GM23338 (cell line): ENCODE results near the gene TRIM68. TPM values are rescaled to one million over a fixed set of nuclear protein-coding genes. Genes with fewer than 3 reads are reported as not detected.

Experiments
- ATAC-seq: fragments of 200-7000 bp; cut with Tn5 transposase; 3 replicates; pipeline ENCODE4 v1.9.1; 2020
- DNase-seq: peaks from one replicate; pipeline ENCODE4 v3.0.0-alpha.2; 2015; ENCODE audit warnings: low spot score
- H2AFZ ChIP-seq: fragments of 200-600 bp; sonication (generic); 2 replicates; pipeline ENCODE4 v1.8.0; 2016; ENCODE audit warnings: antibody characterized with exemption, mild to moderate bottlenecking, moderate library complexity
- H3F3A ChIP-seq: fragments of 200-600 bp; sonication (generic); replicated peaks from 2 replicates; pipeline ENCODE4 v1.8.0; 2017; ENCODE audit warnings: antibody characterized with exemption, mixed run types, low read depth
- H3K27ac ChIP-seq: fragments of 200-600 bp; sonication (generic); 2 replicates; pipeline ENCODE4 v1.6.1; 2016; ENCODE audit warnings: low read depth
- H3K27me3 ChIP-seq: fragments of 200-600 bp; sonication (generic); 2 replicates; pipeline ENCODE4 v1.8.0; 2016; ENCODE audit warnings: mild to moderate bottlenecking, mixed run types, moderate library complexity; ENCODE audit not compliant: insufficient read depth
- H3K36me3 ChIP-seq: fragments of 200-600 bp; sonication (generic); 2 replicates; pipeline ENCODE4 v1.8.0; 2016; ENCODE audit warnings: mild to moderate bottlenecking; ENCODE audit not compliant: insufficient read depth
- H3K4me1 ChIP-seq: fragments of 200-600 bp; sonication (generic); 2 replicates; pipeline ENCODE4 v1.8.0; 2016; ENCODE audit warnings: mild to moderate bottlenecking, moderate library complexity; ENCODE audit not compliant: insufficient read depth
- H3K4me2 ChIP-seq: fragments of 200-600 bp; sonication (generic); 2 replicates; pipeline ENCODE4 v1.7.1; 2017; ENCODE audit warnings: mixed run types
- H3K4me3 ChIP-seq: fragments of 200-600 bp; sonication (generic); 2 replicates; pipeline ENCODE4 v1.6.1; 2016; ENCODE audit warnings: mixed run types
- H3K79me2 ChIP-seq: fragments of 200-600 bp; sonication (generic); replicated peaks from 2 replicates; pipeline ENCODE4 v1.8.0; 2017; ENCODE audit warnings: mild to moderate bottlenecking; ENCODE audit not compliant: insufficient read depth
- H3K9me2 ChIP-seq: fragments of 200-600 bp; sonication (generic); 2 replicates; pipeline ENCODE4 v1.8.0; 2017; ENCODE audit not compliant: insufficient read depth
- H4K20me1 ChIP-seq: fragments of 200-600 bp; sonication (generic); replicated peaks from 2 replicates; pipeline ENCODE4 v1.8.0; 2017; ENCODE audit warnings: mild to moderate bottlenecking; ENCODE audit not compliant: insufficient read depth
- H3K27ac Mint-ChIP-seq: 2 replicates; pipeline ENCODE4 v1.8.0; 2020; ENCODE audit warnings: inconsistent platforms, mild to moderate bottlenecking, moderate library complexity, mixed read lengths
- H3K27me3 Mint-ChIP-seq: 3 replicates; pipeline ENCODE4 v1.8.0; 2022; ENCODE audit warnings: low read depth, mild to moderate bottlenecking, moderate library complexity, mixed read lengths, inconsistent platforms; ENCODE audit not compliant: insufficient read depth, poor library complexity
- H3K36me3 Mint-ChIP-seq: 3 replicates; pipeline ENCODE4 v1.8.0; 2021; ENCODE audit warnings: low read depth, mild to moderate bottlenecking, inconsistent platforms, moderate library complexity, mixed read lengths
- H3K4me1 Mint-ChIP-seq: 3 replicates; pipeline ENCODE4 v1.8.0; 2020; ENCODE audit warnings: mild to moderate bottlenecking, inconsistent platforms, mixed read lengths
- H3K4me3 Mint-ChIP-seq: 3 replicates; pipeline ENCODE4 v1.8.0; 2021; ENCODE audit warnings: moderate library complexity, mild to moderate bottlenecking, inconsistent platforms, mixed read lengths
- H3K9me3 Mint-ChIP-seq: 3 replicates; pipeline ENCODE4 v1.8.0; 2020; ENCODE audit warnings: moderate library complexity, mild to moderate bottlenecking, inconsistent platforms, mixed read lengths
- CREB1 ChIP-seq: fragments of 250-450 bp; sonication (Bioruptor Pico); IDR thresholded peaks from 2 replicates; pipeline ENCODE4 v1.5.0; 2020; ENCODE audit warnings: low read depth, mild to moderate bottlenecking, moderate library complexity
- EZH2phosphoT487 ChIP-seq: fragments of 200-600 bp; sonication (generic); IDR thresholded peaks from one replicate; pipeline ENCODE4 v1.8.1; 2018; ENCODE audit warnings: antibody characterized with exemption; ENCODE audit not compliant: unreplicated experiment
- JUNB ChIP-seq: IDR thresholded peaks from one replicate; pipeline ENCODE4 v1.6.1; 2016; ENCODE audit warnings: antibody characterized with exemption; ENCODE audit not compliant: unreplicated experiment
- NANOG ChIP-seq: IDR thresholded peaks from 2 replicates; pipeline ENCODE4 v1.6.1; 2016; ENCODE audit warnings: antibody characterized with exemption, borderline replicate concordance
- POLR2AphosphoS5 ChIP-seq: IDR thresholded peaks from 2 replicates; pipeline ENCODE4 v1.6.1; 2016; ENCODE audit warnings: antibody characterized with exemption, low read depth
- STAT1 ChIP-seq: IDR thresholded peaks from one replicate; pipeline ENCODE4 v1.6.1; 2016; ENCODE audit warnings: antibody characterized with exemption; ENCODE audit not compliant: unreplicated experiment
- ZNF114 ChIP-seq: fragments of 250-450 bp; sonication (Bioruptor Pico); IDR thresholded peaks from 2 replicates; pipeline ENCODE4 v1.5.0; 2020; ENCODE audit warnings: mild to moderate bottlenecking, moderate library complexity
- ZNF331 ChIP-seq: fragments of 250-450 bp; sonication (Bioruptor Pico); IDR thresholded peaks from 2 replicates; pipeline ENCODE4 v1.5.0; 2020; ENCODE audit warnings: low read depth, mild to moderate bottlenecking, moderate library complexity
- polyA plus RNA-seq: library from polyadenylated mRNA; unstranded; fragments of >200 nt; fragmentation: Nextera tagmentation; extraction: Ambion mirVana; gene quantifications from 2 replicates; pipeline ENCODE4 v1.2.1, GENCODE V29; 2016
- total RNA-seq: library from RNA; depleted of rRNA; stranded (reverse); fragments of >200 nt; shearing (Covaris generic); gene quantifications from 2 replicates; pipeline ENCODE4 v1.2.3, GENCODE V29; 2014
- TF ChIP-seq, protein P1 (sequence below): fragments of 250-450 bp; sonication (Bioruptor Pico); IDR thresholded peaks from 2 replicates; pipeline ENCODE4 v1.5.0; 2020; ENCODE audit warnings: mild to moderate bottlenecking, moderate library complexity
- TF ChIP-seq, protein P2 (sequence below): IDR thresholded peaks from 2 replicates; pipeline ENCODE4 v1.6.1; 2016; ENCODE audit warnings: antibody characterized with exemption

TRIM68 gene
- total and polyA plus RNA-seq, 2 experiments from 2014 or later = 1.6 to 5.7 TPM

DNA sequence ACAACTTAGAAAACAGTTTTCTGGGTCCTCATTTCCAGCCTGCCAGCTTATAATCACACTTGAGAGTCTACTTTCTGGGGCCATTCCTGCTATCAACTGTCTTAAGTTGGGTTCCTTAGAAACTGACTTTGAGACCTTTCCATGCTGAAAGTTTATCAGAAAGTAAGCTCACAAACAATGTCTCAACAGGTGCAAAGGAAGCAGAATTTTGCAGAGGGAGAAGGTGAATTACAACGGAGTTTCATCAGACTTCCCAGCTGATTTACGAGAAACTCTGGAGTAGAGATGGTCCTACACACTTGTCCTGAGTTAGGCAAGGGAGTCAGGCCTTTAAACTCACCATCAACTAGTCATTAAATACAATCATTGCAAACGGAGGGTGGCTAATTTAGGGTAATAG is 31.2 kb downstream of the TRIM68 start (continued):
- TF ChIP-seq, protein P1, sequence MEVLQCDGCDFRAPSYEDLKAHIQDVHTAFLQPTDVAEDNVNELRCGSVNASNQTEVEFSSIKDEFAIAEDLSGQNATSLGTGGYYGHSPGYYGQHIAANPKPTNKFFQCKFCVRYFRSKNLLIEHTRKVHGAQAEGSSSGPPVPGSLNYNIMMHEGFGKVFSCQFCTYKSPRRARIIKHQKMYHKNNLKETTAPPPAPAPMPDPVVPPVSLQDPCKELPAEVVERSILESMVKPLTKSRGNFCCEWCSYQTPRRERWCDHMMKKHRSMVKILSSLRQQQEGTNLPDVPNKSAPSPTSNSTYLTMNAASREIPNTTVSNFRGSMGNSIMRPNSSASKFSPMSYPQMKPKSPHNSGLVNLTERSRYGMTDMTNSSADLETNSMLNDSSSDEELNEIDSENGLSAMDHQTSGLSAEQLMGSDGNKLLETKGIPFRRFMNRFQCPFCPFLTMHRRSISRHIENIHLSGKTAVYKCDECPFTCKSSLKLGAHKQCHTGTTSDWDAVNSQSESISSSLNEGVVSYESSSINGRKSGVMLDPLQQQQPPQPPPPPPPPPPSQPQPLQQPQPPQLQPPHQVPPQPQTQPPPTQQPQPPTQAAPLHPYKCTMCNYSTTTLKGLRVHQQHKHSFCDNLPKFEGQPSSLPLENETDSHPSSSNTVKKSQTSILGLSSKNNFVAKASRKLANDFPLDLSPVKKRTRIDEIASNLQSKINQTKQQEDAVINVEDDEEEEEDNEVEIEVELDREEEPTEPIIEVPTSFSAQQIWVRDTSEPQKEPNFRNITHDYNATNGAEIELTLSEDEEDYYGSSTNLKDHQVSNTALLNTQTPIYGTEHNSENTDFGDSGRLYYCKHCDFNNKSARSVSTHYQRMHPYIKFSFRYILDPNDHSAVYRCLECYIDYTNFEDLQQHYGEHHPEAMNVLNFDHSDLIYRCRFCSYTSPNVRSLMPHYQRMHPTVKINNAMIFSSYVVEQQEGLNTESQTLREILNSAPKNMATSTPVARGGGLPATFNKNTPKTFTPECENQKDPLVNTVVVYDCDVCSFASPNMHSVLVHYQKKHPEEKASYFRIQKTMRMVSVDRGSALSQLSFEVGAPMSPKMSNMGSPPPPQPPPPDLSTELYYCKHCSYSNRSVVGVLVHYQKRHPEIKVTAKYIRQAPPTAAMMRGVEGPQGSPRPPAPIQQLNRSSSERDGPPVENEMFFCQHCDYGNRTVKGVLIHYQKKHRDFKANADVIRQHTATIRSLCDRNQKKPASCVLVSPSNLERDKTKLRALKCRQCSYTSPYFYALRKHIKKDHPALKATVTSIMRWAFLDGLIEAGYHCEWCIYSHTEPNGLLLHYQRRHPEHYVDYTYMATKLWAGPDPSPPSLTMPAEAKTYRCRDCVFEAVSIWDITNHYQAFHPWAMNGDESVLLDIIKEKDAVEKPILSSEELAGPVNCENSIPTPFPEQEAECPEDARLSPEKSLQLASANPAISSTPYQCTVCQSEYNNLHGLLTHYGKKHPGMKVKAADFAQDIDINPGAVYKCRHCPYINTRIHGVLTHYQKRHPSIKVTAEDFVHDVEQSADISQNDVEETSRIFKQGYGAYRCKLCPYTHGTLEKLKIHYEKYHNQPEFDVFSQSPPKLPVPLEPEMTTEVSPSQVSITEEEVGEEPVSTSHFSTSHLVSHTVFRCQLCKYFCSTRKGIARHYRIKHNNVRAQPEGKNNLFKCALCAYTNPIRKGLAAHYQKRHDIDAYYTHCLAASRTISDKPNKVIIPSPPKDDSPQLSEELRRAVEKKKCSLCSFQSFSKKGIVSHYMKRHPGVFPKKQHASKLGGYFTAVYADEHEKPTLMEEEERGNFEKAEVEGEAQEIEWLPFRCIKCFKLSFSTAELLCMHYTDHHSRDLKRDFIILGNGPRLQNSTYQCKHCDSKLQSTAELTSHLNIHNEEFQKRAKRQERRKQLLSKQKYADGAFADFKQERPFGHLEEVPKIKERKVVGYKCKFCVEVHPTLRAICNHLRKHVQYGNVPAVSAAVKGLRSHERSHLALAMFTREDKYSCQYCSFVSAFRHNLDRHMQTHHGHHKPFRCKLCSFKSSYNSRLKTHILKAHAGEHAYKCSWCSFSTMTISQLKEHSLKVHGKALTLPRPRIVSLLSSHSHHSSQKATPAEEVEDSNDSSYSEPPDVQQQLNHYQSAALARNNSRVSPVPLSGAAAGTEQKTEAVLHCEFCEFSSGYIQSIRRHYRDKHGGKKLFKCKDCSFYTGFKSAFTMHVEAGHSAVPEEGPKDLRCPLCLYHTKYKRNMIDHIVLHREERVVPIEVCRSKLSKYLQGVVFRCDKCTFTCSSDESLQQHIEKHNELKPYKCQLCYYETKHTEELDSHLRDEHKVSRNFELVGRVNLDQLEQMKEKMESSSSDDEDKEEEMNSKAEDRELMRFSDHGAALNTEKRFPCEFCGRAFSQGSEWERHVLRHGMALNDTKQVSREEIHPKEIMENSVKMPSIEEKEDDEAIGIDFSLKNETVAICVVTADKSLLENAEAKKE (CRISPR knock-in tag) = no peak
- TF ChIP-seq ZNF114 (CRISPR knock-in tag) = no peak
- TF ChIP-seq POLR2AphosphoS5 = no peak
- TF ChIP-seq, protein P2, sequence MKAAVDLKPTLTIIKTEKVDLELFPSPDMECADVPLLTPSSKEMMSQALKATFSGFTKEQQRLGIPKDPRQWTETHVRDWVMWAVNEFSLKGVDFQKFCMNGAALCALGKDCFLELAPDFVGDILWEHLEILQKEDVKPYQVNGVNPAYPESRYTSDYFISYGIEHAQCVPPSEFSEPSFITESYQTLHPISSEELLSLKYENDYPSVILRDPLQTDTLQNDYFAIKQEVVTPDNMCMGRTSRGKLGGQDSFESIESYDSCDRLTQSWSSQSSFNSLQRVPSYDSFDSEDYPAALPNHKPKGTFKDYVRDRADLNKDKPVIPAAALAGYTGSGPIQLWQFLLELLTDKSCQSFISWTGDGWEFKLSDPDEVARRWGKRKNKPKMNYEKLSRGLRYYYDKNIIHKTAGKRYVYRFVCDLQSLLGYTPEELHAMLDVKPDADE = no peak
- TF ChIP-seq ZNF331 (CRISPR knock-in tag) = no peak
- TF ChIP-seq EZH2phosphoT487 = no peak
- no peak for TF ChIP-seq CREB1 (CRISPR knock-in tag)
- TF ChIP-seq STAT1 = no peak
- TF ChIP-seq NANOG = no peak
- no peak for TF ChIP-seq JUNB

DNA sequence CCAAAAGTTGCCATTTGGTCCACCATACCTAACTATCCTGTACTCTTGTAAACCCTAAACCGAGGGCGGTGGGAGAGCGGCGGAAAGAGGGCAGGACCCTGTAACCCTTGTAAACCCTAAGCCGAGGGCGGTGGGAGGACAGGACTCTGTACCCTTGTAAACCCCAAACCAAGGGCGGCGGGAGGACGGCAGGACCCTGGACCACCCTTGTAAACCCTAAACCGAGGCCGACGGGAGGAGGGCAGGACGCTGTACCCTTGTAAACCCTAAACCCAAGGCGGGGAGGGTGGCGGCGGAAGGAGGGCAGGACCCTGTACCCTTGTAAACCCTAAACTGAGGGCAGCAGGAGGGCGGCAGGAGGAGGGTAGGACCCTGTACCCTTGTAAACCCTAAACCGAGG is 39.0 kb downstream of the TRIM68 start:
- Histone ChIP-seq H3K4me2 (no peak overlapping the region), H4K20me1 (no peaks in the 10 kb centered on the region), H3K79me2 (no peaks in the 10 kb centered on the region), H2AFZ (no peak overlapping the region), H3F3A (no peaks in the 10 kb centered on the region), H3K27ac (no peak overlapping the region), H3K4me3 (no peak overlapping the region), H3K36me3 (no peaks in the 10 kb centered on the region), H3K27me3 (no peaks in the 10 kb centered on the region), H3K4me1 (peaks cover 10% of the 10 kb centered on the region), H3K9me2 (peaks cover 11% of the 10 kb centered on the region; the same call in 1 of the 2 replicates)
- peaks cover 2% of the 10 kb centered on the region for H3K27me3 Mint-ChIP-seq
- DNase-seq (no peak), ATAC-seq (no peak)
- peaks cover 5% of the 10 kb centered on the region; the same call in 2 of the 3 replicates for H3K9me3 Mint-ChIP-seq
- no peaks in the 10 kb centered on the region; the same call in 1 of the 3 replicates for H3K36me3 Mint-ChIP-seq
- no peak overlapping the region for H3K27ac Mint-ChIP-seq
- peaks cover 17% of the 10 kb centered on the region; the same call in 2 of the 3 replicates for H3K4me1 Mint-ChIP-seq
- H3K4me3 Mint-ChIP-seq = no peak overlapping the region
- TF ChIP-seq CREB1 (CRISPR knock-in tag) (no peak), JUNB (no peak)
- TF ChIP-seq, protein P1 (CRISPR knock-in tag) = no peak
